Measurements from ENCODE around the gene CHMP1B.
"Not testable (repeated sequence)": the region's sequence is repeated elsewhere in the genome, so short reads cannot be mapped to it uniquely, and the experiment has no call there.

The CHMP1B gene

GRCh38 chr18:11840493-11840892 is 10.7 kb upstream of the CHMP1B start:
- peak; percentile 60 for DNase-seq (ENCODE audit: low spot score)

- DNase-seq (ENCODE audit: low spot score): no peak
These were observed 8.7 kb upstream of the CHMP1B start for GRCh38 chr18:11842562-11842961.

GRCh38 chr18:11844436-11844835 is 6.8 kb upstream of the CHMP1B start:
- DNase-seq (ENCODE audit: low spot score): no peak

- no peak for DNase-seq (ENCODE audit: low spot score)
These were observed 5.6 kb upstream of the CHMP1B start for GRCh38 chr18:11845654-11846053.

- DNase-seq (ENCODE audit: low spot score): no peak
These were observed 3.4 kb upstream of the CHMP1B start for GRCh38 chr18:11847811-11848210.

GRCh38 chr18:11849279-11849678 is 1.9 kb upstream of the CHMP1B start:
- no peak for DNase-seq (ENCODE audit: low spot score)

- DNase-seq (ENCODE audit: low spot score): peak; percentile 79
These were observed 1.2 kb upstream of the CHMP1B start for GRCh38 chr18:11849841-11850634.

GRCh38 chr18:11850821-11851145 is 430 bp upstream of the CHMP1B start:
- DNase-seq (ENCODE audit: low spot score): no peak

GRCh38 chr18:11851806-11852337 is 659 bp downstream of the CHMP1B start:
- DNase-seq (ENCODE audit: low spot score): peak; percentile 43

GRCh38 chr18:11854554-11854953 is 3.3 kb downstream of the CHMP1B start:
- not testable (repeated sequence) for DNase-seq (ENCODE audit: low spot score)

- DNase-seq (ENCODE audit: low spot score): peak; percentile 89
These were observed 6.1 kb downstream of the CHMP1B start for GRCh38 chr18:11857177-11857887.

- DNase-seq (ENCODE audit: low spot score): no peak
These were observed 8.1 kb downstream of the CHMP1B start for GRCh38 chr18:11859282-11859830.

- DNase-seq (ENCODE audit: low spot score): no peak
These were observed 8.7 kb downstream of the CHMP1B start for GRCh38 chr18:11859903-11860407.

- no peak for DNase-seq (ENCODE audit: low spot score)
These were observed 9.6 kb downstream of the CHMP1B start for GRCh38 chr18:11860594-11861450.

- DNase-seq (ENCODE audit: low spot score): no peak
These were observed 10.5 kb downstream of the CHMP1B start for GRCh38 chr18:11861583-11862288.

GRCh38 chr18:11862468-11863137 is 11.4 kb downstream of the CHMP1B start:
- DNase-seq (ENCODE audit: low spot score): no peak

GRCh38 chr18:11864471-11864870 is 13.3 kb downstream of the CHMP1B start:
- DNase-seq (ENCODE audit: low spot score): no peak

- no peak for DNase-seq (ENCODE audit: low spot score)
These were observed 13.9 kb downstream of the CHMP1B start for GRCh38 chr18:11865071-11865470.

- no peak for DNase-seq (ENCODE audit: low spot score)
These were observed 15.1 kb downstream of the CHMP1B start for GRCh38 chr18:11866329-11866728.

- no peak for DNase-seq (ENCODE audit: low spot score)
These were observed 15.6 kb downstream of the CHMP1B start for GRCh38 chr18:11866764-11867163.

GRCh38 chr18:11868230-11868629 is 17.0 kb downstream of the CHMP1B start:
- no peak for DNase-seq (ENCODE audit: low spot score)

Measured in HuH-7 (cell line).